ENCODE results near the gene ALDH18A1. TPM values are rescaled to one million over a fixed set of nuclear protein-coding genes. Genes with fewer than 3 reads are reported as not detected.

Gene ALDH18A1
- total RNA-seq, 4 donors from 2014 or later = 23.5 to 35.2 (median 28.8) TPM

GRCh38 chr10:95560278-95561176 lies 96.0 kb downstream of the ALDH18A1 start:
- DNase-seq (ENCODE audit: low spot score) (no peak), ATAC-seq (ENCODE audit: low FRiP score) (peak; percentile 44)

GRCh38 chr10:95559896-95560277 lies 96.6 kb downstream of the ALDH18A1 start:
- ATAC-seq (ENCODE audit: low FRiP score) = no peak
- TF ChIP-seq CTCF (IDR thresholded peaks at IDR 0.05) = no peak
- DNase-seq (ENCODE audit: low spot score) = no peak

More at GRCh38 chr10:95560278-95561176, 96.0 kb downstream of the ALDH18A1 start:
- no peak for TF ChIP-seq CTCF (IDR thresholded peaks at IDR 0.05)

GRCh38 chr10:95559471-95559870 lies 97.0 kb downstream of the ALDH18A1 start:
- no peak for TF ChIP-seq CTCF (IDR thresholded peaks at IDR 0.05)
- DNase-seq (ENCODE audit: low spot score) (no peak), ATAC-seq (ENCODE audit: low FRiP score) (no peak)

GRCh38 chr10:95558593-95559320 lies 97.8 kb downstream of the ALDH18A1 start:
- TF ChIP-seq CTCF (IDR thresholded peaks at IDR 0.05) = no peak
- DNase-seq (ENCODE audit: low spot score) = no peak
- no peak for ATAC-seq (ENCODE audit: low FRiP score)

GRCh38 chr10:95556994-95557767 lies 99.3 kb downstream of the ALDH18A1 start:
- ATAC-seq (ENCODE audit: low FRiP score) (no peak), DNase-seq (ENCODE audit: low spot score) (no peak)
- TF ChIP-seq CTCF (IDR thresholded peaks at IDR 0.05) = no peak

Other genes starting within 250 kb of the ALDH18A1 start
- gene SORBS1, start 95.3 kb downstream of the ALDH18A1 start, total RNA-seq = 1,000 to 10,000 TPM in 1 of 4 donors, 100 to 1,000 TPM in 3; 120 to 1,051 (median 449) TPM
- 10 to 100 TPM; 24.1 to 27.1 (median 24.7) TPM for gene TCTN3, start 37.2 kb upstream of the ALDH18A1 start, total RNA-seq
- 10 to 100 TPM in 3 of 4 donors, 1 to 10 TPM in 1; 7.5 to 39.4 (median 22.2) TPM for gene ENTPD1, start 99.5 kb upstream of the ALDH18A1 start, total RNA-seq

Measured in omental fat pad (tissue), 4 donors.